VCaP (cell line): Measurements from ENCODE around the gene GTF2F2.

ENCODE experiments used
- H3K27ac ChIP-seq: fragments of 450-650 bp; 2 replicates; pipeline ENCODE4 v1.5.1; 2017
- TF ChIP-seq, protein P1 (sequence below): fragments of 450-650 bp; conservative IDR thresholded peaks from 2 replicates; pipeline ENCODE4 v1.5.1; 2017; ENCODE audit warnings: mild to moderate bottlenecking, moderate library complexity

The GTF2F2 gene

DNA sequence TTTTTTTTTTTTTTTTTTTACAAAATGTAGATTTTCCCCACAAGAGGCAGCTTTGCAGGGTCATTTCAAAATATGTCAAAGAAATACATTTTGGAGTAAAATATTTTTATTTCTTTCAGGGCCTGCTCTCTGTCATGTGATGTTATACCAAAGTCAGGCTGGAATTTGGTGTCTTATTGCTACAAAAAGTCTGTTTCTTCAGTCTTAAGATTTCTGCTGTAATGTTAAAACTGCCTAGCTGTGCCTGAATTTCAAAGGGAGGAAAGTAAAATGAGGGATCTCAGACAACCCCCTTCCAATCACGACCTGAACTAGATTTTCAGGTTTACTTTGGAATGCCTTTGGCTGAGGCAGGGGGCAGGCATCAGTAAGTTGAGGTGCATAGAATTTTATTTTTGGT lies 12.8 kb upstream of the GTF2F2 start:
- H3K27ac ChIP-seq = no peak overlapping the region
- TF ChIP-seq, protein P1, sequence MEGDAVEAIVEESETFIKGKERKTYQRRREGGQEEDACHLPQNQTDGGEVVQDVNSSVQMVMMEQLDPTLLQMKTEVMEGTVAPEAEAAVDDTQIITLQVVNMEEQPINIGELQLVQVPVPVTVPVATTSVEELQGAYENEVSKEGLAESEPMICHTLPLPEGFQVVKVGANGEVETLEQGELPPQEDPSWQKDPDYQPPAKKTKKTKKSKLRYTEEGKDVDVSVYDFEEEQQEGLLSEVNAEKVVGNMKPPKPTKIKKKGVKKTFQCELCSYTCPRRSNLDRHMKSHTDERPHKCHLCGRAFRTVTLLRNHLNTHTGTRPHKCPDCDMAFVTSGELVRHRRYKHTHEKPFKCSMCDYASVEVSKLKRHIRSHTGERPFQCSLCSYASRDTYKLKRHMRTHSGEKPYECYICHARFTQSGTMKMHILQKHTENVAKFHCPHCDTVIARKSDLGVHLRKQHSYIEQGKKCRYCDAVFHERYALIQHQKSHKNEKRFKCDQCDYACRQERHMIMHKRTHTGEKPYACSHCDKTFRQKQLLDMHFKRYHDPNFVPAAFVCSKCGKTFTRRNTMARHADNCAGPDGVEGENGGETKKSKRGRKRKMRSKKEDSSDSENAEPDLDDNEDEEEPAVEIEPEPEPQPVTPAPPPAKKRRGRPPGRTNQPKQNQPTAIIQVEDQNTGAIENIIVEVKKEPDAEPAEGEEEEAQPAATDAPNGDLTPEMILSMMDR = no peak

DNA sequence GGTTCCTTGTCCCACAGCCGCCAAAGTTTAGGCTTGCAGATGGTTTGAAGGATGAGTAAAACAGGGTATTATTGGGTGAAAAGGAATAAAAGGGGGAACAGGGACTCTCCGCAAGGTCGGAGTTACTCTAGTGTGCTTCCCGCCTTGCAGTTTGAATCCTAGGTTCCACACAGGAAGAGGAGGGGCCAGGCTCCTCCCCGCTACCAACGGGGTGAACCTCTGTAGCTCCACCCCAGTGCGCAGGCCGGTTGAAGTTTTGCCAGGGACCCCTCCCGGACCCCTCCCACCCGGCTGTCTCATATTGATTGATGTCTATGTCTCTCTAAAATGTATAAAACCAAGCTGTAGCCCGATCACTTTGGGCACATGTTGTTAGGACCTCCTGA lies 11.6 kb upstream of the GTF2F2 start:
- no peak overlapping the region for H3K27ac ChIP-seq
- TF ChIP-seq, protein P1 = no peak

DNA sequence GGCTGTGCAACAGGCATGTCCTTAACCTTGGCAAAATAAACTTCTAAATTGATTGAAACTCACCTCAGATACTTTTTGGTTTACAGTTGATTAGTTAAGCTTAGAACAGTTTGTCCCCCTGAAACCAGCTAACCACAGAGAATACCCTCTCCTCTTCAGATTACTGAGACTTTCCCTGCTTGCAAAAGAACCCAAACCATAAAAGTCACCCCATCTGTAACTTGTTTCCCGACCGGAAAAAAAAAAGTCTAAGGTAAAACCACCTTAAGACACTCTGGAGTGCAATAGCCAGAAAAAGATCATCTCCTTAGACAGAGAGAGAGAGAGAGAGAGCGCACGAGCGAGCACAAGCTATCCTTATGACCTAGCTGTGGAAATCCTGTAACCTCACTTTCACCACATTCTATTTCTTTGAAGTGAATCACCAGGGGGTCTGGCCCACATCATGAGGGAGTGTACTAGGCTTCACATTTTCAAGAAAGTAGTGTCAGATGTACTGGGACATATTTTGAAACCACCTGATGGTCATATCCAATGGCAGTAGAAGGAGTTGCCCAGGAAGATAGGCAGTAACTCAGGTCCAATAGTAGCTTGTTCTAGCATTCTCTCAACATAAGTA lies 11.1 kb upstream of the GTF2F2 start:
- H3K27ac ChIP-seq = no peak overlapping the region
- TF ChIP-seq, protein P1 = no peak

DNA sequence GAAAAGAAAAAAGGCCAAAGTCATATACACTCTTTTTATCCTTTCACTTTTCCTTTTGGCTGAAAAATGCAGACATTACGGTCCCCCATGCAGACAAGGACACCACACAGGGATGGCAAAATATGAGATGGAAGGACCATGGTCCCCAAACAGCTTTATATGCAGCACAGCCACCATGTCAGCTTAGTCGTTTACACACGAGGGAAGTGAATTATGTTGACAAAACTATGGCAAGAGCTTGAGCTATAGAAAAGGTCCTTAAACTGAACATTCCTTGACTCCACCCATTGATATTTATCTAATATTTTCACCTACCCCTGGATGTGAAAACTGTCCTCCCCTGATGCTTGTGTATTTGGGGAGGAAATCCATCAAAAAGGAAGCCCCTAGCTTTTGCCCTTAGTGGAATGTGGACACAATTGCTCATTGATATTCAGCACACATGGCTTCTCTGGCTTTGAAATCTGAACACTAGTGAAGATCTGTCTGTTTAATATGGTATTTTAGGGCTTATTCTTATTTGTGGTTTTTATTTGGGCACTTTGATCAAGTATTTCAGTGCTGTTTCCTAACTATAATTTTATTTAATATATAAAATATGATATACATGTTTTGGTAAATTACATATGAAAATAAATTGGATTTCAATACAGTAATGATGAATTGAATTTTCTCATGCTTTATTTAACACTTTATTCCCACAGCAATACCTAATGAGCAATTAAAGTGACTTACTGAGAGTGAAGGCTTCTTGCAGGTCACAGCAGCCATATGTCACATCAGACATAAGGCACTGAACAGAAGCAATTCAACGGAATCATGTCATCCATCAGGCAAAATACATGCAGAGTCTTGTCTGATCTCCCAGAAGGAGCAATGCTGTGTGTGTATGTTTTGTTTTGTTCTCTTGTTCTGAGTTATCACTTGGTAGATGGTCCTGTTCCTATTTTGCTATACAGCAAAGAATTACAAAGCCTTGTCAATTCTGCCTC lies 6.8 kb upstream of the GTF2F2 start:
- TF ChIP-seq, protein P1 = no peak
- no peak overlapping the region for H3K27ac ChIP-seq

DNA sequence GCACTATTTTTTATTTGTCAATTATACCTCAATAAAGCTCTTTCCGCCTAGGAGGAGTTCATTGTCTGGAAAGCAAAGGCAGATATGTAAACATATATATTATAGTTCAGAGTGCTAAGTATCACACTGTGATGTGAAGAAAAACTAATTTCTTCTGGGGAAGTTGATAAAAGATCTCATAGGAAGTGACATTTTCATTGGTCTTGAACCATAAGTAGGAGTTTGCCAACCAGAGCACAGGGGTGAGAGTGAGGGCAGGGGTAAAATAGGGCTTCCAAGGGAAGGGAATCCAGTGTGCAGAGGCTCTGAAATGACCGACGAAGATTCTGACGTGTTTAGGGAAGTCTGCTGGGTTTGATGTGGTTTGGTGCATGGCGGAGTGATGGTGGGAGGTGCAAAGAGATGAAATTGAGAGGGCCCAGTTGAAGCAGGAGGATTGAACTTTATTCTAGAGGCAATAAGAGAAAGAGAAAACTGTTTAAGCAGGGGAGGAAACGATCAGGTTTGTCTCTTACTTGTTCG lies 780 bp upstream of the GTF2F2 start:
- TF ChIP-seq, protein P1 = no peak
- peak overlapping the region; percentile 82 for H3K27ac ChIP-seq

DNA sequence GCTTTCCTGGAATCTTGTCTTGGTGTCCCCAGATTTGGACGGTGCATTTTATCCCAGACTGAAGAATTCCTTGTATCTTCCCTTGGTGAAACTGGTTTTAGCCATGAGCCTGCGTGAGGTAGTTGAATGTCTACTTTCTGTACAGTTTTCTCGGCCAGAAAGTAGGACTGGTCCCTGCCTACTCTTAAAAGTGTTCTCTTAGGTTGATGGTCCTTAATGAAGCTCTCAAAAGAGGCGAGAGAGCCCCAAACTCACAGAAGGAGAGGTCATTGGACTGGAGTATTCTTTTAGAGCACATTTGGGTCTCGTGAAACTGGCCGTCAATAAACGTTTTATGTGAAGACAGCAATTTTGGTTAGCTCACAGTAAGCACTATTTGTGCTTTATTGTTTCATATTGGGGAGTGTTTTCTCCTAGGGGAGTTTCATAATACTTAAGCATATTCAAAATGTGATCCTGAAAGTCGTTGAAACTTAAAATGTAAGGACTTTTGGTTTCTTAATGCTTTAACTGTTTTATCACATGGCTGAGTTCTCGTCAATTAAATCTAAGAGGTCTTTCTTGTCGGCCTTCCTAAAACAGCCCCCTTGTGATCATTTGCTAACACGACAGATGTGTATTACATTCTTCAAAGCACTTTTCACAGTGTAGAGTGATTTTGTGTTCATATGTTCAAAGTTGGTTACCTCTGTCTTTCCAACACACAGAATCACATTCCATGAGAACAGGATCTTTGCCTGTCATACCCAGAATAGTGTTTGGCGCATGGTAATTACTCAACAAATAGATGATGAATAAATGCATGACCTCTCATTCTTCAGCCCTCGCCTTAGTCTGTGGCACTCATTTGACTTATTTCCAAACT lies 889 bp downstream of the GTF2F2 start:
- TF ChIP-seq, protein P1 = peak; percentile 3; the same call in 1 of the 2 replicates
- peak overlapping the region; percentile 82 for H3K27ac ChIP-seq
